Stimulated activated CD4-positive, alpha-beta T cell treated with anti-CD3 and anti-CD28 coated beads, Interleukin-1b, Interleukin-23, amount 100 ng/mL, for 48 hours (primary cell): ENCODE data around the gene GNG2.

ENCODE experiments used
- DNase-seq: peaks from one replicate; pipeline ENCODE4 v3.0.0-alpha.2; 2020

The GNG2 gene

DNA sequence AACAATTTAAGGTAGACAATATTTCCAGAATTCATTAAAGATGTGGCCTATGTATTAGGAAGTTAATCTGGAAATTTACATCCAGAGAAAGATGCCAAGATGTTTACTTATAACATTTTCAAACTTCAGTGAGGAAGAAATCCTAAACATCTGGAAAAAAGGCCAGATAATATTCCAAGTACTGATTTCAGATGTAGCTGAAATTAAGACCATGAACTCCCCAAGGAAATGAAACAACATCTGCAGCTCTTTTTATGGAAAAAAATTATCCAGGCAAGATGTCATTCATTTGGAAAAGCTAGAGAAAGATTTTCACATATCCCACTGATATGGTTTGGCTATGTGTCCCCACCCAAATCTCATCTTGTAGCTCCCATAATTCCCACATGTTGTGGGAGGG is 35.0 kb downstream of the GNG2 start:
- DNase-seq, result no peak

DNA sequence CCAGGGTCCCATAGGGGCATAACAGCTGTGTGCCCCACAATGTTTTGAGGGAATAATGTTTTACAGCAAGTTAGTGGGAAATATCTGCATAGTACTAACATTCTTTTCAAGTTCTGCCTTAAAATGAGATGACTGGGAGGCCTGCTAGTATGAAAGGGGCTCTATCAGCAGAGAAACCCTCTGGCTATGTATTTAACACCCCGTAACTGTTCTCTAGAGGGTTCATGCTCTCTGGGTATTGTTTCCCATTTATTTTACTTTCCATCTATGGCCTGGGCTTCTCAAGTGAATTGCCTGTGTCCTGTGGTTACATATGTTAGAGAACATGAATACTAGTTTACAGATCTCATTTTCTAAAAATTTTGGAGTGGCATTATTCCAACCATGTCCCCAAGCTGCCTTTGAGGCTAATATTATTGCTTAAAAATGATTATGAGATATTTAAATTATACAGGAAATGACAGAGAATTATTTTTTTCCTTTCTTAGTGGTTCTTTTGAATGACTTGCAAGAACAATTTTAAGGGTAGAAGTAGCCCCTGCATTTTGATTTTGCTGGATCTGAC is 37.5 kb downstream of the GNG2 start:
- no peak for DNase-seq

DNA sequence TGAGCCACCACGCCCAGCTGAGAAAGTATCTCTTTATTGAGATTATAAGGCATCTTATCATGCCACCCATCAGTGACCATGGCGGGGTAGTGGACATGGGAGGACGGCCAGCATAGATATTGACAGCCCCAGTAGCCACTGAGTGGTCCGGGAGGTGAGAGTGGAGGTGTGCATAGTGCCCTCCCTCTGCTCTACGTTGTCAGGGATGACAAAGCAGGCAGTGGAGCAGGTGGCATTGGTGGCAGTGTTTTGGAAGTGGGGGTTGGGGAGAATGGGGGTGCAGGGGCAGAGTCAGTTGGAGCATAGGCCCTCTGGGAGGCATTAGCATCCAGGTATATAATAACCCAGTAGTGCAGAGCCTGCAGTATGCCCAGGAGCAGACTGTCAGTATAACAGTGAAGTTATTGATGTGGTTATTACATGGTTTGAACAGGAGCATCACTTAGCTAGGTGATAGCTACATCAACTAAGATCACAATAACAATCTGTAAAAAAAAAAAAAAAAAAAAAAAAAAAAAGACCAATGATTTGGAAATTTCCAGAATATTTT is 41.1 kb downstream of the GNG2 start:
- no peak for DNase-seq

GRCh38 chr14:51905656-51906121 is 45.3 kb downstream of the GNG2 start:
- peak; percentile 60 for DNase-seq

GRCh38 chr14:51908086-51908485 is 47.7 kb downstream of the GNG2 start:
- no peak for DNase-seq

DNA sequence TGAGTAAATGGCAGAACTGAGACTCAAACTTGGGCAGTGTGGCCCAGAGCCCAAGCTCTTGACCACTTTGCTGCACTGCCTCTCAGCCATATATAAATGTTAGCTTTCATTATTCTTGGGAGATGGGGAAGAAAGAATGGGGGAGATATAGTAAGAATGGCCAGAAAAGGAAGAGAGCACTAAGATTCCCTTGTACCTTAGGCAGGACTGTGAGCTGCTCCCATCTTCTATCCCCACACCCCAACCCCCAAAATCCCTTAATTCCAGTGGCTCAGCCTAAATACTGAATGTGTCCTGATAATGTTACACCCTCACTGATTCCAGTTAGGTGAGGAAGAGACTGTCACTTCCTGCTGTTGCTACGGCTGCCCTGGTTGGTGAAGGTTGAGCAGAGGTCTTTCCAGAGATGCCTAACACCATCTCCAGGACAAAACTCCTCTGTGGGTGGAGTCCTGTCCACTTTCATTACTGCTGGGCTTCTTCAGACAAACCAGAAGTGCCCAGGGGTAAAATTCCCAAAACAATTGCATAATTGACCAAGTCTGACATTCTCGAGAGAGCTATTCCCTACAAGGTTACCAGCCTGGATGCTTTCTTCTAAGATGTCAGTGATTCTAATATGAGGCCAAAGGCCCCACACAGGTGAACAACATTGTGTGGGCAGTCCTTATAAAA is 51.8 kb downstream of the GNG2 start:
- no peak for DNase-seq

DNA sequence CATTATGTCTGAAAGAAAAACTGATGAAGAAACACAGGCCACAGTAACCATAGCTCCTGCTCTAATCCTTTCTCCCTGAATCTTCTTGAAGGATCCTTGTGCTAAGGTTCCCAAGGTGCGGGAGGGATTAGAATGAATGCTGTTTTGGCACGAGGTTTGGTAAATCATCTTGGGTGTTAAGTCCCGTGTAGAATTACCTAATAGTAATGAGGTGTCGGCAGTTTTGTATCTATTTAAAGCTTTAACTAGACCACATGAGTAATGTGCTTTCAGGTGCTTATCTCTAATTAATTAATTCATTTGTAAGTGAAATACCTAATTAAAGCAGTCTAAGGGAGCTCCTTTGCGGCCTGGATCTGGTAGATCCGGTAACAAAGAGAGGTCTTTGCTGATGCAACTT is 53.9 kb downstream of the GNG2 start:
- DNase-seq, result no peak

- DNase-seq, result no peak
Measured at GRCh38 chr14:51917193-51917592, 56.8 kb downstream of the GNG2 start.

- DNase-seq, result no peak
Measured at GRCh38 chr14:51921026-51921425, 60.6 kb downstream of the GNG2 start.

DNA sequence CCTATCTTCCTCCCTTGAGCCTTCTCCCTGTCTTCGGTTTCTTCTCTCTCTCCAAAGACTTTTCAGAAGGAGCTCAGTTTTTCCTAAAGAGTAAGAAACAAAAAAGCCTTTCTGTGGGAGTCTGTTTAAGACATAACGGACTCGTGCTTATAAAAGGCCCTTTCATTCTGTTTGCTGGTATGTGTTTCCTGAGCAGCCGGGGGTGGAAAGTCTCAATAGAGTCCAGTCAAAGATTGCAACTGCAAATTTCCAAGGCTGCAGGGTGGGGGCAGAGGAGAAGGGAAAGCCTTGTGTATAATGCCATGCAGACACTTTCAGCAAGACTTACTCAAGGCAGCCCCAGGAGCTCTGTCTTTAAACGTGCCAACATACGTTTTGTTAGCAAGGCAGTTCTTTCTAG is 62.2 kb downstream of the GNG2 start:
- DNase-seq, result no peak

DNA sequence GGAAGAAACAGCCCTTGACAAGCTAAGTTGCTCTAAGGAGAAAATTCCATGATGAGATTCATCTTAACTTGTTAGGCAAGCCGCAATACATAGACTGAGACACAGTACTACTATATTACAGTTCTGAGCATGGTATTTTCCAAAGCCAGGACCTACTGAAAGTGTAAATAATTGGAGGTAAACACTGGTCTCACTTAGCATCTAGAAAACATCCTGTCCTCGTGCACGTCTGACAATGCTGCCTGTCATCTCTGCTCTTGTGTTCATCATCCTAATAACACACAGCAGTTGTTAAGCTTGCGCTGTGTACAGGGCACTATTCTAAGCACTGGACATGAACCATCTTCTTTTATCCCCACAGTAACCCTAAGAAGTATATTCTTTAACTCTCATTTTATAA is 64.2 kb downstream of the GNG2 start:
- no peak for DNase-seq

GRCh38 chr14:51925980-51926379 is 65.6 kb downstream of the GNG2 start:
- DNase-seq, result no peak

DNA sequence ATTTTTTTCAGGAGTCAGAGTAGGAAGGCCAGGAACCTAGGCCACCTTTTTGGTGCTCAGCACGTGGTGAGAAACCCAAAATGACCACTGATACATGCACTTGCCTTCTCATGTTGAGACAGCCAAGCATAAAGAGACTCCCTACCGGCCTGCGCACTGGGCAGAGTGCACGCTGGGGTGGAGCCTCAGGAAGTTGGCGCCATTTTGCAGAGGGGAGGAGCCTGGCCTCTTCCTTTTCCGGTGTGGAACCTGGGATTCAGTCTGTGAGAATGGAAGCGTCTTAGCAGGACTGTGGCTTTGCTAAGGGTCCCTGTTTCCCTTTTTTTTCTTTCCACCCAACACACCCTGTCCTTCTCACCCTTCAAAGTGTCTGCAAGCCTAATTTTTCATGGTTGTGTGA is 66.0 kb downstream of the GNG2 start:
- DNase-seq, result no peak

DNA sequence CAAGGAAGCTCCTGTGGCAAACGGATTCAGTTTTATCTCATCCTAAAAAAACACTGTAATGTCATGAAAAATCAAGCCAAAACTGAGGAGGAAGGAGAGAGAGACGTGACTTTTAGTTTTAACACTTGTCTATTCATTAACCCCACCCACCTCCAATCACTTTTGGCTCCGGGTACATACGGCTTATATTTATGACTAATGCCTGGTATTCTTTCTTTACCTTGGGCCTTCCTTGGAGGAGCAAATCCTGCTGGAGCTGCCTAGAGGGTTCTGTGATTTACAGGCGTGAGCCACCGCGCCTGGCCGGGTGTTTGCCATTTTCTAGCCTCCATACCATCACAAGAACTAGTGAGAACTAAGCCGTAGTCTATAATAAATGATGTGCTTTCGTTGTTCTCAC is 68.2 kb downstream of the GNG2 start:
- no peak for DNase-seq

GRCh38 chr14:51929166-51929565 is 68.8 kb downstream of the GNG2 start:
- DNase-seq, result no peak

GRCh38 chr14:51929910-51930682 is 69.7 kb downstream of the GNG2 start:
- DNase-seq, result no peak

GRCh38 chr14:51931308-51931707 is 70.9 kb downstream of the GNG2 start:
- DNase-seq, result no peak

DNA sequence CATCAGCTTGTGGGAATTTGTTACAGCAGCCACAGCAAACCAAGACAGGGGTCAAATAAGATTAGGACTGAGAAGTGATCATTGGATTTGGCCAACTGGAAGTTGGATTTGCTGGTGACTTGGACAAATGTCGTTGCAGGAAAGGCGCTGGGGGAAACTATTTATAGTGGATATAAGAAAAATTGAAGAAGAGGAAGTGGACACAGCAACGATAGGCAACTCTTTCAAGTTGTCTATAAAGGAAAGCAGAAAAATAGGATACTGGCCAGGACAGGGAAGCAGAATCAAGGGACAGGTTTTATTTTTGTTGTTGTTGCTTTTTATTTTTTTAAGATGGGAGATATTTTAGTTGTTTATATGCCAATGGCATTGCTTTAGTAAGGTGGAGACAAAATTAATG is 72.8 kb downstream of the GNG2 start:
- DNase-seq, result no peak

- no peak for DNase-seq
Measured at GRCh38 chr14:51938137-51938536, 77.7 kb downstream of the GNG2 start.

DNA sequence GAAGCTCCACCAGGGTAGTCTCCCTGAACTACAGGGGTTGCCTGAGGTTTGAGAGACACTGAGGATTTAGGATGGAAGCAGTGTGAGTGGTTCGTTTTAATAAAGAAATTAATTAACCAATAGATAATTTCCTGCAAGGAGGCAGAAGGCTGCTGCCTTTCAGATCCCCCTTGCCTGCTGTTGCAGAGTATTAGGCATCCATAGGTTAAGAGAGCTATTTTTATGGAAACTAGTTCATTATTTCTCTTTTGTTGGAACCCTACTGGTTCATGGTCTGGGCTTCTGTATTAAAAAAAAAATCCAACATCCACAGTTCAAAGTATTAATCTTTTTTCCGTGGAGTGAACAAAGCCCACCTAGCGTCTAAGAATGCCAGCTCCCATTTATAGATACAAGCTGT is 78.4 kb downstream of the GNG2 start:
- DNase-seq, result no peak

DNA sequence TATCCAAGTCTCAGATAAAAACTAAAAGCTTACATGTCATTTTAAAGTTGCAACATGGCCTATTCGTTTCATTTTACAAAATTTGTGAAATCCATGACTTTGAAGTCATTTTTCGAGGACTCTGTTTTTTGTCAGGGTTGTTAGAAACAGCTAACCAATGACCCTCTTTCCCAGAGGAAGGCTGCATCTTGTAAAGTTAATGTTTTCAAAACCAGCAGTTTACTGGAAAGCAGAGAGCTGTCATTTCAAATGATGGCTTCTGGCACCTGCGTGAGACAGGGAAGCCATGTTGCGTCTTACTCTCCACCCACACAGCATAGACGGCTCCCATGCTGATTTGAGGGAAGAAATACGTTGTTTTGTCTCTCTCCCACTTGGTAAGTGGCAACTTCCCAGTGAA is 78.8 kb downstream of the GNG2 start:
- no peak for DNase-seq

DNA sequence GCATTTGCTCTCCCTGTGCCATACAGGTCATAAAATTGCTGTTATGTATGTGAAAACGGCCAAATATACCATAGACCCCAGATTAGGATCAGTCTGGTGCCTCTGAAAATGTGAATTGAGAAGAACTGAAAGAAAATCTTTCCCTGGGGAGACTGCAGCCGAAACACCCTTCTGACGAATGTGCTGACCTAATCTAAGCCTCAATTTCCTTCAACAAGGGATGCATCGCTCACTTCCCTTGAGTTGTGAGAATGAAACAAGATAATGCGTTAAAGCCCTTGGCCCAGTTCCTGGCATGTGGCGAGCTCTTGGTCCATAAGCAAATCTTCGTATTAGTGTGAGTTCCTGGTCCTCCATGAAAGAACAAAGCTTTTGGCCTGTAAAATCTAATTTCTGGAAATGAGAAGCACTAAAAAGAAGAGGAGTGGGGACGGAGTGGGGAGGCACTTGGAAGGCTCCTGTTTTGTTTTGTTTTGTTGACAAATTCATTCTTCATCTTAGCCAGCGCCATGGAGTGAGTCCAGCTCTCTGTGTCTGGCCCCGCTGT is 79.4 kb downstream of the GNG2 start:
- no peak for DNase-seq

GRCh38 chr14:51942971-51943370 is 82.6 kb downstream of the GNG2 start:
- no peak for DNase-seq

- DNase-seq, result no peak
Measured at GRCh38 chr14:51950007-51950406, 89.6 kb downstream of the GNG2 start.
